ENCODE data around the gene MAPT.
"Not testable (repeated sequence)": the region's sequence is repeated elsewhere in the genome, so short reads cannot be mapped to it uniquely, and the experiment has no call there.

MAPT gene

GRCh38 chr17:45902892-45903346 is 8.6 kb downstream of the MAPT start:
- DNase-seq, result no peak

GRCh38 chr17:45904866-45905265 is 10.5 kb downstream of the MAPT start:
- no peak for DNase-seq

DNA sequence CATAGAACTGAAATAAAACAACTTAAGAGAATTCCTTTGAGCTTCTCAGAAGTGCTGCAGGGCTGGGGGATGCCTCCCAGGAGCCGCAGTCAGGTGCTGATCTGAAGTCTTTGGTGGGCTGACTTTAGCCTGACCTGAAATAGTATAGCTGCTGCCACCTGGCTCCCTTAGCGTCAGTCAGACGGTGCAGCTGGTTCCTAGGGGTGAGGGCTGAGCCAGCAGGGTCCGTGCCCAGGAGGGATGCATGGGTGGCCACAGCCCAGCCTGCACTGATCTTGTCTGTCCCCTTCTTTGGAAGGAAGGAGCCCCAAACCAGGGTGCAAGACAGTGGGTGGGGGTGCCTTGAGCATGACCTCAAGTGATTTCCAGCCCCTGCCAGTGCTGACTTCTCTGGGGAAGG is 11.5 kb downstream of the MAPT start:
- no peak for DNase-seq

DNA sequence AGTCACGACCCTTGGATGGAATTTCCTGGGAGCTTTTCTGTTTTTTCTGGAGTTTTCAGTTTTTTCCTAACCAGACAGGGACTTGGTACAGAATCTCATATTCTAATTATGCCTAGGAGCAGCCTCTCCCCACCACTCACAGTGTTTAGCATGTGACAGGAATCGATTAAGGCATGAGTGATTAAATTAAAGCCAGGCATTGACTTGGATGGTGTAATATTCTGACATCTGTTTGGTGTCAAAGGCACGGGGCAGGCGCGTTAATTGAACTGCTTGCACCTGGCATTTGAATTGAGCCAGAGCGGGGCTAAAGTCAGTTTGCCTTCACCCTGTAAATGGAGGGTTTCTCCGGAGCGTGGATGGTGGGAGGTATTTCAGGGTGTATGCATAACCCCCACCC is 11.9 kb downstream of the MAPT start:
- no peak for DNase-seq

DNA sequence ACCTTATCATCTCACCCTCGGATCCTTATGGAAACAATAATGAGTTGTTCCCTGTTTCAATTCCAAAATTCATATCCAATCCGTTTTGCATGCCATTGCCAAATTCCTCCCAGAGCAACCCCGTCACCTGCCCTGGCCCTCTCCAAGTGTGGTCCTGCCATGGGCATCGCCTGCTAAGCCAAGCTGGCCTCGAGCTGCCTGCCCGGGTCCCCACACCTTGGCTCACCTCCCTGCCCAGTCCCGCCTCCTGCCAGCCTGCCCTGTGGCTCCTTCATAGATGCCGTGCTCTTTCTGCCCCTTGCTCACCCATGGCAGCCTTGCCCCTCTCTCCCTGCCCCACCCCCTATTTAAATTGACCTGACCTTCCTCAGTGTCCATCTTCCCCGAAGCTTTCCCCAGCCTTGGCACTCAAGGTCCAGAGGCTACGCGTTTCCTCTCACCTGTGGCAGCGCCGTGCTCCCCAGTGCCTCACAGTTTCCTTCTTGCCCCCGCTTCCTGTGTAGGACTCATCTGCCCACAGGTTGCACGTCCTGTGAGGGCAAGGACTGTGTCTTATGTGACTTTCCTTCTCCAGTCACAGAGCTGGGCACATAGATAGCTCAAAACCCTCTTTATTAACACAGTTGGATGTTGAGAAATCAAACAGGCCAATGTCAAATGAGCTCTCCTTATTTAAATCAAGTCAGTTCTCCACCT is 12.7 kb downstream of the MAPT start:
- peak; percentile 35 to 50 for DNase-seq

- DNase-seq, result no peak
These were observed 13.5 kb downstream of the MAPT start for GRCh38 chr17:45907750-45908395.

GRCh38 chr17:45908460-45908859 is 14.1 kb downstream of the MAPT start:
- DNase-seq, result no peak

GRCh38 chr17:45908935-45909334 is 14.6 kb downstream of the MAPT start:
- DNase-seq, result no peak

DNA sequence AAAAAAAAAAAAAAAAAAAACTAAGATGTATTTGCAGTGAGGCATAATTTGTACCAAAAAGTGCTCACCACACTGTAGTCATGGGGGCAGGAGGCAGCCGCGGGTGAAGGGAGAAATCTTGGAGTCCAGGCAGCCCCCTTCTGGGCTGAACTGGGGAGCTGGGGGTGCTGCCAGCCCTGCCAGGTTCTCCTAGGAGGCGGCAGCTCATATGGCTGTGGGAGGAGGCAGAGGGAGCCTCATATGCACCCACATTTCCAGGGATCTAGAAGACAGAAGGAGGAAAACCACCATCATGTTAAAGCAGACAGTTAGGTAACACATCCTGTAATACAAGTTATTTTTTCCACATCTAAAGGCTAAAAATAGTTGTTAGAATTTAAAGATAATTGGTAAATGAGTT is 16.3 kb downstream of the MAPT start:
- no peak for DNase-seq

GRCh38 chr17:45912319-45912718 is 18.0 kb downstream of the MAPT start:
- DNase-seq, result no peak

DNA sequence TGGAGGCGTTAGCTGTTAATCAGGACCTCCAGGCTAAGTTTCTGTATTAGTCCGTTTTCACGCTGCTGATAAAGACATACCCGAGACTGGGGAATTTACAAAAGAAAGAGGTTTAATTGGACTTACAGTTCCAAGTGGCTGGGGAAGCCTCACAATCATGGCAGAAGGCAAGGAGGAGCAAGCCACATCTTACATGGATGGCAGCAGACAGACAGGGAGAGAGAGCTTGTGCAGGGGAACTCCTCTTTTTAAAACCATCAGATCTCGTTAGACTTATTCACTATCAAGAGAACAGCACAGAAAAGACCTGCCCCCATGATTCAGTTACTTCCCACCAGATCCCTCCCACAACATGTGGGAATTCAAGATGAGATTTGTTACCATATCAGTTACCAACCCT is 18.7 kb downstream of the MAPT start:
- not testable (repeated sequence) for DNase-seq

DNA sequence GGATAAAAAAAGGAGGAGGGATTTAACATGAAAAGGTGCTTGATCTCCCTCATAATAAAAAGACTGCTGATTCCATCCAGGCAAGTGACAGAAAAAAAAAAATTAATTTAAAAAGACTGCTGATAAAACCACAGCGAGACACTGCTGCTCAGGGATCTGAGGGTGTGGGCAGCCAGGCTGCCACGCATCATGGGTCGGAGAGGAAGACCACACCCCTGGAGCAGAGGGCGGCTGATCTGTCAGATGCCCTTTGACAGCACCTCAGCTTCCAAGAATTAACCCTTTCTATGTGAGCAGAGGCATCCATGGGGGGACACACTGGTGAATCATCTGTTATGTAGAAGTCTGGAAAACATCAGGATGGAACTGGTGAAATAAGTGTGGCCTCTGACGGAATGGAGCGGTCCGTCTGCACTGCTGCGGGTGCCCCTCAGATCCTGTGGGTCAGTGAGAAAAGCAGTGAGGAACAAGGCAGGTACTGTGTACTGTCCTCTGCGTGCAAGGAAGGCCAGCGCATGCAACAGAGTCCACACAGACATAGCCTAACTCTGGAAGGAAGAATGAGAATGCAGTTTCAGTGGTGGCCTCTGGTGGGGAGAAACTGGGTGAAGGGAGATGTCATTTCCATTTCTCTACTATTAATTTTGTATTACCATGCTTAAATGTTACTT is 19.8 kb downstream of the MAPT start:
- no peak for DNase-seq

GRCh38 chr17:45915263-45915662 is 20.9 kb downstream of the MAPT start:
- DNase-seq, result no peak

- no peak for DNase-seq
These were observed 22.7 kb downstream of the MAPT start for GRCh38 chr17:45917081-45917480.

- DNase-seq, result no peak
These were observed 23.9 kb downstream of the MAPT start for GRCh38 chr17:45918241-45918745.

DNA sequence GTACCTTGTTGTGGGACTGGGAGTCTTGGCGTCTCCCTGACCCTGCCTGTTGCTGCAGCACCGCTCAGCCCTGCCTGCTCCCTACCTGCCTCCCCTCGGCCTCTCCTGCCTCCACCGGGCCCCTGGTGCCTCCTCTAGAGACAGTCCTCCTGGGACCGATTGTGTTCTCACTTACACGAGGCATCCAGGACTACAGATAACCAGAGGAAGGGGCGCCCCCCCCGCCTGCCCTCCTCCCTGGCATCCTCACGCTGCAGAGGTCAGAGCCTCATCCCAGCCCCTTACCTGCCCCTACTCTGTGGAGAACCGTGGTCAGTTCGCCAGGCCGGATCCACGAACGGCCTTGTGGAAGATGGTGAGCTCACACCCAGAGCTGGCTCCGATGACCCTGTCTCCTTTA is 24.8 kb downstream of the MAPT start:
- no peak for DNase-seq

GRCh38 chr17:45920083-45920482 is 25.7 kb downstream of the MAPT start:
- no peak for DNase-seq

DNA sequence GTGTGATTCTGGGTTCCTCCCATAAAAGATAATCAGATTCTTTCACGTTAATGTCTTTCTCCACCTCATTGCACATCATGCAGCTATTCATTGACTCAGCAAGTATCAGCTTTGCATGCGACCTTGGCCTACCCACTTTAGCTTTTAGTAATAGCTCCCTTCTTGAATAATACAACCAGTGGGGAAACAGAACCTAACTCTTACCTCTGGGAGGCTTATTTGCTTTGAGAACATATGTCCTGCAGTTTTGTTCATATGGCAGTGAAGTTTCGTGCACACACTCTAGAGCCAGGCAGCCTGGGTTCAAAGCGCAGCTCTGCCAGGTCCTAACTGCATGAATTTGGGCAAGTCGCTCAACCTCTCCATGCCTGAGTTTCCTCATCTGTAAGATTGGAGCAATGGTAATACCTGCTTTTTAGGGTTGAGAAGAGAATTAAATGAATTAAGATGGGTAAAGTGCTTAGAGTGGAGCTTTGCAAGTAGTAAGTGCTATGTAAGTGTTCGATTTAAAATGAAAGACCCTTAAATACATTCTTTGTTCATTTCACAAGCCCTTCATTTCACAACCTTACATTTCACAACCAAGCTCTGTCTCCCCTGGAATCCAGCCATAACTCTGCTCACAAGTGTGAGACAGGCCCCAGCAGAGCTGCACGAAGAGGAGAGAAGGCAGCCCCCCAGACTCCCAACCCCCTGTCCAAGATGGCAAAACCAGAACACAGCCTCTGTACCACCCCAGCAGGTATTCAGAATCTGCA is 29.3 kb downstream of the MAPT start:
- no peak for DNase-seq

GRCh38 chr17:45924332-45924820 is 30.0 kb downstream of the MAPT start:
- no peak for DNase-seq

- DNase-seq, result no peak
These were observed 31.0 kb downstream of the MAPT start for GRCh38 chr17:45925311-45925710.

- DNase-seq, result no peak
These were observed 32.9 kb downstream of the MAPT start for GRCh38 chr17:45927247-45927646.

DNA sequence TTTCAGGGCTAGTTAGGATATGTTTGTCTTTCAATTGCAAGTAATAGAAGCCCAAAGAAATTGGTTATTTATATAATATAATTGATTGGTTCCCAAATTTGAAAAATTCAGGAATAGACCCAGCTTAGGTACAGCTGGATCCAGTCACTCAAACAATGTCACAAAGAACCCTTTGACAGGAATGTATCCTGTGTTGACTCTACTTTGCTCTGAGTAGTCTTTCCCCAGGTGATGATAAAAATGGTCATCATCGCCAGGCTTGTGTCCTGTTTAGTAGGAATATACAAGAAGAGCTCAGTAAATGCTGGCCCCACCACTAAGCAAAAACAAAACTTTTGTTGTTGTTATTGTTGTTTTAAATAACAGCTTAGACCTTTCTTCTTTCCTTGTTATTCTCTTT is 35.0 kb downstream of the MAPT start:
- no peak for DNase-seq

DNA sequence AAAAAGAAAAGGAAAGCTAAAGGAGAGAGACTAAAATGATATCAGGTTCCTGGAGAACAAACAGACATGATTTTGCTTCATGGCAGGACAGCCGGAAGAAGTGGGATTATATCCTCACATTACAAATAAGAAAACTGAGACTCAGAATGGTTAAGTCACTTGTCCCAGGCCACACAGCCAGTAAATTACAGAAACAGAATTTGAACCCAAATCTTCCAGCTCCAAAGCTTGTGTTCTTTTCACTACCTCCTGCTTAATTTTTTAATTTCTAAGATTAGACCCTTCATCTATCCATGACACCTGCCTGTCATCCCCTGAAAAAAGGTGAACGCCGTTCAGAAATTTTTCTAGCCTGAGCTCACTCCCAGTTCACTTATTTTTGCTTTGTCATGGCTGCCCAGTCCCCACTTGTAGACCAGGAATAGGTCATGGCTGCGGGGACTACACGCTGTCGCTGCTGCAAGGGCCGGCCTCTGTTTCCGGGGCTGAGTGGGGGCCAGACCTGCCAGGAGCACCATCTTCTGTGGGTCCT is 36.1 kb downstream of the MAPT start:
- DNase-seq, result no peak

All from stimulated activated CD4-positive, alpha-beta T cell treated with anti-CD3 and anti-CD28 coated beads, Interleukin-2, amount 100 ng/mL, for 24 hours (primary cell).